22Rv1 (cell line): ENCODE data around the gene ODAD3.

Source experiments
- CTCF ChIP-seq: fragments of 450-650 bp; IDR thresholded peaks from 2 replicates; pipeline ENCODE4 v1.5.1; 2017; ENCODE audit warnings: mild to moderate bottlenecking
- ZFX ChIP-seq: fragments of 450-650 bp; IDR thresholded peaks from 2 replicates; pipeline ENCODE4 v1.6.1; 2017; ENCODE audit warnings: antibody characterized with exemption, borderline replicate concordance

DNA sequence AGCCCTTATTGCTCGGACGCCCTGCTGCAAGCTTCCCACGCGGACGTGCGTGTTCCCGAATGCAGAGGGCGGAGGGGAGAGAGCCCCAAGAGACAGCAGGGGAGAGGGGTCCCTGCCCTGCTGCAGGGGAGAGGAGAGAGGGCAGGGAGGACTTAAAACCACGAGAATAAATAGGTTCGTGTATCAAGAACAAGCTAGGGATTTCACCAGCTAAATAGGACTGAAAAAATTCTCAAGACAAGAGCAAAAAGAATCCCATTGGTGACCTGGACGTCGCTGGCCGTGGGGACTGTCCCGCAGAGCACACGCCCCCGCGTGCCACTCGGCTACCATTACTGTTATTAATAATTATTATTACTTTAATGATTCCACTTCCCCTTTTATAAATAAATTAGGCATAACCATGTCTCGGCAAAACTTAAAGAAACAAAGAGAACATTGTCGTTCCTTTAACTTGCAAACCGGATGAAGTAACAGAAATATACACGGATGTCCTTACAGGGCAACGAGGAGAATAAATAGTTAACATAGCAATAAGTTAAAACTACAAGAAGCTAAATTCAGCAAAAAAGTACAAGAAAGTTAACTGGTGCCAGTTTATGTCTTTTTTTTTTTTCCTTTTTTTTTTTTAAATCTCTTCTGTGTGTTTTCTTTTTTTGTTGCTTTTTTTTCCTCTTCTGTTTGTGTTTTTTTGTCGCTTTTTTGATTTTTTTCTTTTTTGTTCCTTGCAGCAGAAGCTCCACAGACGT lies 17.1 kb upstream of the ODAD3 start:
- TF ChIP-seq CTCF (no peak), ZFX (no peak)
